HEK293T (cell line): ENCODE measurements around the gene C6orf47.
A peak's percentile ranks its signal among the peaks of the same experiment; 100 is the strongest.

ENCODE experiments used
- CTCF ChIA-PET: fragments of 350-600 bp; formaldehyde crosslinking; extraction: SDS; loops from one replicate; lab custom pipeline; 2021; ENCODE audit warnings: antibody characterized with exemption, inconsistent platforms; lab: Yijun Ruan, JAX
- POLR2A ChIA-PET: fragments of 350-600 bp; formaldehyde crosslinking; extraction: SDS; loops from one replicate; lab custom pipeline; 2020; ENCODE audit warnings: antibody characterized with exemption, inconsistent platforms; lab: Yijun Ruan, JAX
- DNase-seq: peaks from one replicate; pipeline ENCODE4 v3.0.0; 2012; ENCODE audit warnings: mixed read lengths; ENCODE audit errors: extremely low spot score
- ARNT ChIP-seq: fragments of 450-650 bp; IDR thresholded peaks from 2 replicates; pipeline ENCODE4 v1.6.1; 2017; ENCODE audit warnings: mild to moderate bottlenecking
- BHLHE40 ChIP-seq: fragments of 450-650 bp; IDR thresholded peaks from 2 replicates; pipeline ENCODE4 v1.6.1; 2016; ENCODE audit warnings: mild to moderate bottlenecking, moderate library complexity, borderline replicate concordance
- CTBP1 ChIP-seq: fragments of 450-650 bp; IDR thresholded peaks from 2 replicates; pipeline ENCODE4 v1.6.1; 2016; ENCODE audit warnings: borderline replicate concordance
- ELF4 ChIP-seq: fragments of 450-650 bp; IDR thresholded peaks from 2 replicates; pipeline ENCODE4 v1.6.1; 2017; ENCODE audit warnings: antibody characterized with exemption
- FOXA1 ChIP-seq: fragments of 450-650 bp; IDR thresholded peaks from 2 replicates; pipeline ENCODE4 v1.6.1; 2016; ENCODE audit warnings: mild to moderate bottlenecking
- FOXK2 ChIP-seq: fragments of 450-650 bp; IDR thresholded peaks from 2 replicates; pipeline ENCODE4 v1.6.1; 2016; ENCODE audit warnings: mild to moderate bottlenecking
- FOXM1 ChIP-seq: fragments of 450-650 bp; IDR thresholded peaks from 2 replicates; pipeline ENCODE4 v1.6.1; 2017; ENCODE audit warnings: mild to moderate bottlenecking, borderline replicate concordance
- HDGF ChIP-seq: fragments of 450-650 bp; IDR thresholded peaks from 2 replicates; pipeline ENCODE4 v1.6.1; 2017; ENCODE audit warnings: antibody characterized with exemption, borderline replicate concordance
- L3MBTL2 ChIP-seq: fragments of 450-650 bp; conservative IDR thresholded peaks from 2 replicates; pipeline ENCODE4 v1.6.1; 2016; ENCODE audit warnings: mild to moderate bottlenecking
- LEF1 ChIP-seq: fragments of 450-650 bp; IDR thresholded peaks from 2 replicates; pipeline ENCODE4 v1.6.1; 2017; ENCODE audit warnings: mild to moderate bottlenecking, borderline replicate concordance
- NFRKB ChIP-seq: fragments of 450-650 bp; IDR thresholded peaks from 2 replicates; pipeline ENCODE4 v1.6.1; 2016; ENCODE audit warnings: mild to moderate bottlenecking, moderate library complexity
- PKNOX1 ChIP-seq: fragments of 450-650 bp; IDR thresholded peaks from 2 replicates; pipeline ENCODE4 v1.6.1; 2016
- SP1 ChIP-seq: fragments of 450-650 bp; IDR thresholded peaks from 2 replicates; pipeline ENCODE4 v1.6.1; 2017
- SUZ12 ChIP-seq: fragments of 450-650 bp; IDR thresholded peaks from 2 replicates; pipeline ENCODE4 v1.6.1; 2016; ENCODE audit warnings: mild to moderate bottlenecking
- TARDBP ChIP-seq: fragments of 450-650 bp; IDR thresholded peaks from 2 replicates; pipeline ENCODE4 v1.6.1; 2016
- ZNF384 ChIP-seq: fragments of 450-650 bp; IDR thresholded peaks from 2 replicates; pipeline ENCODE4 v1.6.1; 2016

Gene C6orf47

GRCh38 chr6:31690231-31691077 is 29.9 kb upstream of the C6orf47 start:
- ChIA-PET CTCF (interaction anchor here (0.6 kb wide), 1 partner anchor 10 kb away, joined by 3 read pairs; no protein-coding TSS in a partner anchor), POLR2A (interaction anchor here (0.9 to 6.3 kb wide), 5 partner anchors 12 to 137 kb away, joined by 3 to 30 read pairs (median 4); partner anchors contain the start of genes ABHD16A, C6orf47, GPANK1 and HSPA1B)
- TF ChIP-seq ZNF384 (no peak), ELF4 (no peak), TARDBP (no peak), SP1 (no peak), FOXA1 (no peak), ARNT (no peak), HDGF (no peak), CTBP1 (no peak), PKNOX1 (no peak), NFRKB (no peak), FOXK2 (no peak), FOXM1 (no peak), SUZ12 (no peak), L3MBTL2 (no peak), LEF1 (no peak), BHLHE40 (no peak)
- DNase-seq, result no peak

DNA sequence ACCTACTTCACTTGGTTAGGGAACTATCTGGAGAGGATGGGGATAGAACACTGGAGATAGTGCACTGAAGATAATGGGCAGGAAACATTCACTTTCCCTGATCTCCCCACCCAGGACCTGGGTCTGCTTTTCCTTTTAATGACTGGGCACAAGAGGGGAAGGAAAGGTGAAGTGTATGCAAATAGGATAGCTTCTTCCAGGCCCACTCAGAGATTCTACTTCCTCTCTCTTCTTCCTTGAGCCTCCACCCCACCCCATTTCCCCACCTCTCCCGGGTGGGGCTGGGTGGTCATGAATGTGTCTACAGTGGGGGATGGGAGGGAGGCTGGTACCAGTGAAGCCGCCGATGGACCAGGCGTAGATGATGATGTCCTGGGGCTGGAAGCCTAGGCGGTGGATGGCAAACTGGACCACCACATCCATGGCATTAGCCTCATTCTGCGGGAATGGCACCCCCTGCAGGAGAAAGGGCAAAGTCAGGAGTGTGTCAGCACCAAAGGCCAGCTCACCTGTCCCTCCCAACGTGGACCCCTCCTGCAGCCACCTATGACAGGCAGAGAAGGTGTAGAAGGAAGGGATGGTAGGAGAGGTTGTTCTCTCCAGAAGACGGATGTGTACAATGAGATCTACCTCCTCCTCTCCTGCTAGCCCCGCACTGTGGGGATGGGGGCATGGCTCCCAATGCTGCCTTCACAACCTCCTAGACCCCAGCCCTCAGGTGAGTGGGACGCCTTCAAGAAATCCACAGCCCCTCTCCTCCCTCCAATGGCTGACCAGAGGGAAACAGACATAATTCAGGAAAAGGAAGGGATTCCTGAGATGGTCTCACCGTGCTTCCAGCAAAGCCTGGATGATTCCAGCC is 28.9 kb upstream of the C6orf47 start:
- peak; percentile 42 for DNase-seq
- POLR2A ChIA-PET, result interaction anchor here (0.9 to 6.3 kb wide), 4 partner anchors 13 to 138 kb away, joined by 3 to 30 read pairs (median 6); partner anchors contain the start of genes ABHD16A, C6orf47, HSPA1B and MSH5
- TF ChIP-seq TARDBP (no peak), SP1 (no peak), L3MBTL2 (no peak), FOXM1 (no peak), NFRKB (no peak), FOXK2 (no peak), CTBP1 (no peak), HDGF (no peak), FOXA1 (no peak), ELF4 (no peak), ZNF384 (no peak), BHLHE40 (no peak), LEF1 (no peak), ARNT (no peak), PKNOX1 (no peak)
- CTCF ChIA-PET, result interaction anchor here (0.6 kb wide), 1 partner anchor 11 kb away, joined by 3 read pairs; no protein-coding TSS in a partner anchor

- ChIA-PET CTCF (no interaction called here), POLR2A (interaction anchor here (1.7 to 1.9 kb wide), 2 partner anchors 15 to 52 kb away, joined by 6 to 7 read pairs; partner anchors contain the start of genes ABHD16A and MSH5)
- TF ChIP-seq ARNT (no peak), FOXA1 (no peak), TARDBP (no peak), HDGF (no peak), SP1 (no peak), ELF4 (no peak), SUZ12 (no peak), PKNOX1 (no peak), L3MBTL2 (no peak), BHLHE40 (no peak), FOXK2 (no peak)
- no peak for DNase-seq
Observed at GRCh38 chr6:31687860-31688693, 27.5 kb upstream of the C6orf47 start.

DNA sequence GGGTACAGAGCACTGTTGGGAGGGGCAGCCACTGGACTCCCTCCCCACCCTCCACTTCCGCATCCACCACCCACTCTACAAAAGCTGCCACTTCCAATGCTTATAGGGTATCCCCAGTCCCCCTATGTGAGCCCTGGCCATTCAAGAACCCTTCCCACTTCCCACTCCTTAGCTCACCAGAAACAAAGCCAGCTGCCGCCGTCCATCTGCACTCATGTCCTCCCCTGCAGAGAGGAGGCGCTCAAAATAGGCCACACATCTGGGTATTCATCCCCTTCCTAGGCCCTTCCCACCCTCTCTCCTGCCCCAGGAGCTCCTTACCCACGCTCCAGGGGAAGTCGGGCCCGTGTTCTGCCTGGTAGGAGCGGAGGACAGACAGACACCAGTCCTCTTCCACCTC is 26.7 kb upstream of the C6orf47 start:
- no peak for TF ChIP-seq L3MBTL2
- TF ChIP-seq PKNOX1, result no peak
- TF ChIP-seq SUZ12, result no peak
- no peak for TF ChIP-seq BHLHE40
- TF ChIP-seq FOXA1, result no peak
- TF ChIP-seq FOXK2, result no peak
- TF ChIP-seq SP1, result no peak
- TF ChIP-seq ARNT, result no peak
- TF ChIP-seq FOXM1, result no peak
- no peak for TF ChIP-seq TARDBP
- TF ChIP-seq ZNF384, result no peak
- no peak for TF ChIP-seq LEF1
- TF ChIP-seq CTBP1, result no peak
- TF ChIP-seq HDGF, result no peak
- TF ChIP-seq NFRKB, result no peak
- TF ChIP-seq ELF4, result no peak
- ChIA-PET POLR2A (interaction anchor here (1.9 kb wide), 1 partner anchor 16 kb away, joined by 6 read pairs; the partner anchor contains the start of gene ABHD16A), CTCF (interaction anchor here (0.5 kb wide), 1 partner anchor 144 kb away, joined by 3 read pairs; no protein-coding TSS in a partner anchor)
- no peak for DNase-seq
